Panc1 (cell line): ENCODE data around the gene GPATCH8. TPM values are rescaled to one million over a fixed set of nuclear protein-coding genes. Genes with fewer than 3 reads are reported as not detected.

Source experiments
- ATAC-seq: fragments of 200-7000 bp; cut with Tn5 transposase; 2 replicates; pipeline ENCODE4 v1.9.1; 2020; ENCODE audit warnings: mild to moderate bottlenecking, moderate library complexity
- BruUV-seq: library from RNA; stranded (reverse); fragments of 400-500 nt; replicated peaks from 2 replicates; lab custom pipeline; 2021; lab: Mats Ljungman, UMichigan
- CTCF ChIA-PET: fragments of 300-600 bp; sonication (Branson Sonifier 250); formaldehyde crosslinking; loops from one replicate; lab custom pipeline; 2022; ENCODE audit warnings: antibody characterized with exemption; lab: Charles Lee
- POLR2A ChIA-PET: fragments of 300-600 bp; sonication (Branson Sonifier 250); formaldehyde crosslinking; loops from one replicate; lab custom pipeline; 2022; ENCODE audit warnings: antibody characterized with exemption; lab: Charles Lee
- DNase-seq: peaks from one replicate; pipeline ENCODE4 v3.0.0-alpha.2; 2010; ENCODE audit warnings: low read depth, low spot score
- H3K27ac ChIP-seq: 2 replicates; pipeline ENCODE4 v1.5.1; 2011; ENCODE audit warnings: mild to moderate bottlenecking, low read length, inconsistent platforms
- H3K27me3 ChIP-seq: fragments of 200-500 bp; sonication (Bioruptor generic); 2 replicates; pipeline ENCODE4 v1.6.0; 2014; ENCODE audit warnings: low read length, inconsistent platforms; ENCODE audit not compliant: control insufficient read depth, insufficient read depth
- H3K36me3 ChIP-seq: fragments of 200-500 bp; sonication (Bioruptor generic); 2 replicates; pipeline ENCODE4 v1.5.1; 2014; ENCODE audit warnings: inconsistent platforms, mild to moderate bottlenecking, low read length, moderate library complexity; ENCODE audit not compliant: control insufficient read depth, insufficient read depth
- H3K4me1 ChIP-seq: 2 replicates; pipeline ENCODE4 v1.5.1; 2011; ENCODE audit warnings: inconsistent platforms, mild to moderate bottlenecking, low read length, moderate library complexity; ENCODE audit not compliant: control insufficient read depth, insufficient read depth
- H3K4me3 ChIP-seq, 2 experiments: 2 replicates each; pipeline ENCODE4 v1.5.1; 2011 to 2012; ENCODE audit warnings: low read depth in 2 of 2, low read length in 2 of 2, mild to moderate bottlenecking in 2 of 2, inconsistent platforms in 1 of 2, moderate library complexity in 1 of 2
- H3K9me3 ChIP-seq: fragments of 200-500 bp; sonication (Bioruptor generic); 2 replicates; pipeline ENCODE4 v1.5.1; 2014; ENCODE audit warnings: low read depth, mild to moderate bottlenecking, inconsistent platforms, low read length, moderate library complexity; ENCODE audit not compliant: control insufficient read depth, insufficient read depth
- POLR2AphosphoS5 ChIP-seq: IDR thresholded peaks from 2 replicates; pipeline ENCODE4 v1.6.1; 2012; ENCODE audit warnings: mild to moderate bottlenecking, low read depth, low read length, moderate library complexity
- SIN3A ChIP-seq: IDR thresholded peaks from 2 replicates; pipeline ENCODE4 v1.6.1; 2012; ENCODE audit warnings: low read depth, mild to moderate bottlenecking, low read length, moderate library complexity, borderline replicate concordance; ENCODE audit not compliant: insufficient read depth
- TCF7L2 ChIP-seq: IDR thresholded peaks from 2 replicates; pipeline ENCODE4 v1.6.1; 2011; ENCODE audit warnings: mild to moderate bottlenecking, low read depth, low read length, inconsistent platforms
- in situ Hi-C: cut with HindIII; loops from 2 replicates; pipeline ENCODE4 v1.10.0; 2016; ENCODE audit warnings: low sequenced_read_pairs, low pct_unique_long_range_greater_than_20kb
- intact Hi-C: fragments of 100-400 bp; cut with micrococcal nuclease; formaldehyde crosslinking; loops from one replicate; pipeline ENCODE4 v1.10.0; 2022; ENCODE audit not compliant: unreplicated experiment
- total RNA-seq: library from RNA; stranded (reverse); gene quantifications from one replicate; pipeline ENCODE4 v1.2.1, GENCODE V29; 2021; ENCODE audit not compliant: unreplicated experiment
- TF ChIP-seq, protein P1 (sequence below), 2 experiments: IDR thresholded peaks; 2 replicates each; pipeline ENCODE4 v1.6.1; 2011 to 2012; ENCODE audit warnings: low read depth in 2 of 2, control low read depth in 1 of 2, low read length in 1 of 2, mild to moderate bottlenecking in 1 of 2, moderate library complexity in 1 of 2; ENCODE audit not compliant: insufficient read depth in 1 of 2
- TF ChIP-seq, protein P2 (sequence below): fragments of 450-650 bp; IDR thresholded peaks from 2 replicates; pipeline ENCODE4 v1.5.1; 2017; ENCODE audit warnings: mild to moderate bottlenecking

The GPATCH8 gene
- total RNA-seq, 1 experiment from 2014 or later = 30.8 TPM

GRCh38 chr17:44361292-44362260 is 141.6 kb downstream of the GPATCH8 start:
- H3K4me3 ChIP-seq = no peak overlapping the region
- ChIA-PET POLR2A (interaction anchor here (0.6 kb wide), 1 partner anchor 162 kb away, joined by 7 read pairs; the partner anchor contains the start of gene ATXN7L3), CTCF (interaction anchor here (0.6 kb wide), 1 partner anchor 24 kb away, joined by 3 read pairs; no protein-coding TSS in a partner anchor)
- no peak for DNase-seq
- in situ Hi-C loops (no loop called here), intact Hi-C loops (no loop called here)
- no peaks in the 10 kb centered on the region for H3K9me3 ChIP-seq
- peaks cover 6% of the 10 kb centered on the region; the same call in 1 of the 2 replicates for H3K4me1 ChIP-seq
- H3K27ac ChIP-seq = no peak overlapping the region
- no peak for TF ChIP-seq SIN3A
- no peak for TF ChIP-seq TCF7L2
- TF ChIP-seq POLR2AphosphoS5 = no peak
- TF ChIP-seq, protein P1, sequence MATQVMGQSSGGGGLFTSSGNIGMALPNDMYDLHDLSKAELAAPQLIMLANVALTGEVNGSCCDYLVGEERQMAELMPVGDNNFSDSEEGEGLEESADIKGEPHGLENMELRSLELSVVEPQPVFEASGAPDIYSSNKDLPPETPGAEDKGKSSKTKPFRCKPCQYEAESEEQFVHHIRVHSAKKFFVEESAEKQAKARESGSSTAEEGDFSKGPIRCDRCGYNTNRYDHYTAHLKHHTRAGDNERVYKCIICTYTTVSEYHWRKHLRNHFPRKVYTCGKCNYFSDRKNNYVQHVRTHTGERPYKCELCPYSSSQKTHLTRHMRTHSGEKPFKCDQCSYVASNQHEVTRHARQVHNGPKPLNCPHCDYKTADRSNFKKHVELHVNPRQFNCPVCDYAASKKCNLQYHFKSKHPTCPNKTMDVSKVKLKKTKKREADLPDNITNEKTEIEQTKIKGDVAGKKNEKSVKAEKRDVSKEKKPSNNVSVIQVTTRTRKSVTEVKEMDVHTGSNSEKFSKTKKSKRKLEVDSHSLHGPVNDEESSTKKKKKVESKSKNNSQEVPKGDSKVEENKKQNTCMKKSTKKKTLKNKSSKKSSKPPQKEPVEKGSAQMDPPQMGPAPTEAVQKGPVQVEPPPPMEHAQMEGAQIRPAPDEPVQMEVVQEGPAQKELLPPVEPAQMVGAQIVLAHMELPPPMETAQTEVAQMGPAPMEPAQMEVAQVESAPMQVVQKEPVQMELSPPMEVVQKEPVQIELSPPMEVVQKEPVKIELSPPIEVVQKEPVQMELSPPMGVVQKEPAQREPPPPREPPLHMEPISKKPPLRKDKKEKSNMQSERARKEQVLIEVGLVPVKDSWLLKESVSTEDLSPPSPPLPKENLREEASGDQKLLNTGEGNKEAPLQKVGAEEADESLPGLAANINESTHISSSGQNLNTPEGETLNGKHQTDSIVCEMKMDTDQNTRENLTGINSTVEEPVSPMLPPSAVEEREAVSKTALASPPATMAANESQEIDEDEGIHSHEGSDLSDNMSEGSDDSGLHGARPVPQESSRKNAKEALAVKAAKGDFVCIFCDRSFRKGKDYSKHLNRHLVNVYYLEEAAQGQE (IDR thresholded peaks at IDR 0.05; ENCODE audit: insufficient read depth in 1 of 2, low read depth in 2 of 2, low read length in 1 of 2) = no peak
- TF ChIP-seq, protein P2, sequence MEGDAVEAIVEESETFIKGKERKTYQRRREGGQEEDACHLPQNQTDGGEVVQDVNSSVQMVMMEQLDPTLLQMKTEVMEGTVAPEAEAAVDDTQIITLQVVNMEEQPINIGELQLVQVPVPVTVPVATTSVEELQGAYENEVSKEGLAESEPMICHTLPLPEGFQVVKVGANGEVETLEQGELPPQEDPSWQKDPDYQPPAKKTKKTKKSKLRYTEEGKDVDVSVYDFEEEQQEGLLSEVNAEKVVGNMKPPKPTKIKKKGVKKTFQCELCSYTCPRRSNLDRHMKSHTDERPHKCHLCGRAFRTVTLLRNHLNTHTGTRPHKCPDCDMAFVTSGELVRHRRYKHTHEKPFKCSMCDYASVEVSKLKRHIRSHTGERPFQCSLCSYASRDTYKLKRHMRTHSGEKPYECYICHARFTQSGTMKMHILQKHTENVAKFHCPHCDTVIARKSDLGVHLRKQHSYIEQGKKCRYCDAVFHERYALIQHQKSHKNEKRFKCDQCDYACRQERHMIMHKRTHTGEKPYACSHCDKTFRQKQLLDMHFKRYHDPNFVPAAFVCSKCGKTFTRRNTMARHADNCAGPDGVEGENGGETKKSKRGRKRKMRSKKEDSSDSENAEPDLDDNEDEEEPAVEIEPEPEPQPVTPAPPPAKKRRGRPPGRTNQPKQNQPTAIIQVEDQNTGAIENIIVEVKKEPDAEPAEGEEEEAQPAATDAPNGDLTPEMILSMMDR = no peak
- ATAC-seq = no peak
- BruUV-seq = no TSS peak
- H3K27me3 ChIP-seq = no peaks in the 10 kb centered on the region
- no peaks in the 10 kb centered on the region for H3K36me3 ChIP-seq

DNA sequence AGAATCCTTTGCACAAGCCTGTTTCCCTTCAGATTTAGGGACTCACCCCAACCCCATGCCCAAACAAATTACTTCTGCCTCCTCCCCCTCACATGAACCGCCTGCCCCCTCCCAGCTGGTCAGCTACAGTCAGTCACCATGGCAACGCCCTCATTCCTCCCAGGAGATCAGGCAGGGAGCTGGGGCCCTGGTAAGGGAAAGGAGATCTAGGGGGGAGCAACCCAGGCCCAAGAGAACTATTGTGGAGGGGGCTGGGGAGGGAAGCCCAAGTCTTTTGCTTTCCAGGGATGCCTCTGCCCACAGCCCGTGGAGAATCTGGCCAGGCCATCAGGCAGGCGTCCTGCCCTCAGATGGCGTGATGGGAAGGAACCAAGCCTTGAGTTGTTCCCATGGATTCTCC is 142.4 kb downstream of the GPATCH8 start:
- Histone ChIP-seq H3K27me3 (no peaks in the 10 kb centered on the region), H3K9me3 (no peaks in the 10 kb centered on the region), H3K4me3 (no peak overlapping the region), H3K27ac (no peak overlapping the region), H3K4me1 (peaks cover 6% of the 10 kb centered on the region; the same call in 1 of the 2 replicates), H3K36me3 (no peaks in the 10 kb centered on the region)
- DNase-seq (no peak), ATAC-seq (no peak)
- intact Hi-C loops (no loop called here), in situ Hi-C loops (no loop called here)
- ChIA-PET CTCF (no interaction called here), POLR2A (no interaction called here)
- BruUV-seq = no TSS peak
- no peak for TF ChIP-seq TCF7L2
- TF ChIP-seq, protein P2 = no peak
